ENCODE measurements around the gene PPM1D.

Gene PPM1D

DNA sequence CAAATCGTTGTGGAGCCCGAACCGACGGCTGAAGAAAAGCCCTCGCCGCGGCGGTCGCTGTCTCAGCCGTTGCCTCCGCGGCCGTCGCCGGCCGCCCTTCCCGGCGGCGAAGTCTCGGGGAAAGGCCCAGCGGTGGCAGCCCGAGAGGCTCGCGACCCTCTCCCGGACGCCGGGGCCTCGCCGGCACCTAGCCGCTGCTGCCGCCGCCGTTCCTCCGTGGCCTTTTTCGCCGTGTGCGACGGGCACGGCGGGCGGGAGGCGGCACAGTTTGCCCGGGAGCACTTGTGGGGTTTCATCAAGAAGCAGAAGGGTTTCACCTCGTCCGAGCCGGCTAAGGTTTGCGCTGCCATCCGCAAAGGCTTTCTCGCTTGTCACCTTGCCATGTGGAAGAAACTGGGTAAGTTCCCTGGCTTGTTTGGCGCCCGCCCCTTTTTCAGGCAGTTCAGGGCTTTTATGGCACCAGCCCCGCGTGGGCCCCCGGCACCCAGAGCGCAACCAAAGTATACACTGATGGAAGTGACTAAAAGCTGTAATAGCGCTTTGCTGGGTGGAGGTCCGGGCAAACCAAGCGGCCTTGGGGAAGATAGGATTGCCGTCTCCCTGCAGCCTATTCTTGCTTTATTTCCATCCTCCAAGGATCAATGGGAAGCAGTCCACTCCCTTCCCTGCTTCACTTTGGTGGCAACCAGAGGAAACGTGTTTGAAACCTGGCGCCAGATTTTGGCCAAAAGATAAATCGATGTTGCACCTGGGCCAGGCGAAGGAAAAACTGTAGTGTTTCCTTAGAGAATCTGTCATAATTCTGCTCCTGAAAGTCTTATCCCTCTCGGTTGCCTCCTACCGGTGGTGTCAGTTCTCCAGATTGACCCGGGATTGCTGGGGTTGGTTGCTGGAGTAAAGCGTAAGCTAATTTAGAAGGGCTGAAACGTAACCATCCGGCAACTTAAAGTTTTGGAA, 775 bp downstream of the PPM1D start:
- TF ChIP-seq, protein P1, sequence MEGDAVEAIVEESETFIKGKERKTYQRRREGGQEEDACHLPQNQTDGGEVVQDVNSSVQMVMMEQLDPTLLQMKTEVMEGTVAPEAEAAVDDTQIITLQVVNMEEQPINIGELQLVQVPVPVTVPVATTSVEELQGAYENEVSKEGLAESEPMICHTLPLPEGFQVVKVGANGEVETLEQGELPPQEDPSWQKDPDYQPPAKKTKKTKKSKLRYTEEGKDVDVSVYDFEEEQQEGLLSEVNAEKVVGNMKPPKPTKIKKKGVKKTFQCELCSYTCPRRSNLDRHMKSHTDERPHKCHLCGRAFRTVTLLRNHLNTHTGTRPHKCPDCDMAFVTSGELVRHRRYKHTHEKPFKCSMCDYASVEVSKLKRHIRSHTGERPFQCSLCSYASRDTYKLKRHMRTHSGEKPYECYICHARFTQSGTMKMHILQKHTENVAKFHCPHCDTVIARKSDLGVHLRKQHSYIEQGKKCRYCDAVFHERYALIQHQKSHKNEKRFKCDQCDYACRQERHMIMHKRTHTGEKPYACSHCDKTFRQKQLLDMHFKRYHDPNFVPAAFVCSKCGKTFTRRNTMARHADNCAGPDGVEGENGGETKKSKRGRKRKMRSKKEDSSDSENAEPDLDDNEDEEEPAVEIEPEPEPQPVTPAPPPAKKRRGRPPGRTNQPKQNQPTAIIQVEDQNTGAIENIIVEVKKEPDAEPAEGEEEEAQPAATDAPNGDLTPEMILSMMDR (IDR thresholded peaks at IDR 0.05; ENCODE audit: insufficient read depth, low read length, poor library complexity, severe bottlenecking): peak; percentile 66
- no peak for TF ChIP-seq EZH2phosphoT487 (conservative IDR thresholded peaks at IDR 0.05; ENCODE audit: low read length)
- peaks cover 57% of the 10 kb centered on the region for H3K79me2 ChIP-seq (ENCODE audit: insufficient read depth, low read length)
- H3K9me3 ChIP-seq (ENCODE audit: insufficient read depth, low read length): no peaks in the 10 kb centered on the region
- no peaks in the 10 kb centered on the region for H3K36me3 ChIP-seq (ENCODE audit: low read length)
- H3K9ac ChIP-seq (ENCODE audit: low read length): peak overlapping the region; percentile 93
- peak overlapping the region; percentile 69 for H3K4me2 ChIP-seq (ENCODE audit: low read depth, low read length, poor library complexity, severe bottlenecking)
- no peaks in the 10 kb centered on the region for H3K9me2 ChIP-seq (replicated peaks; ENCODE audit: insufficient read depth, low read length)
- H3K4me3 ChIP-seq (ENCODE audit: insufficient read depth, low read length, poor library complexity, severe bottlenecking): peak overlapping the region; percentile 99
- H4K20me1 ChIP-seq (ENCODE audit: low read depth, low read length): peaks cover 3% of the 10 kb centered on the region; the same call in 1 of the 2 replicates
- H3K27me3 ChIP-seq (ENCODE audit: low read length): no peaks in the 10 kb centered on the region
- H3K27ac ChIP-seq (ENCODE audit: low read depth, low read length): peak overlapping the region; percentile 79
- peak overlapping the region; percentile 65 for H2AFZ ChIP-seq (ENCODE audit: low read depth, low read length, severe bottlenecking)
- 0 out of 2 replicates have a peak, but pooled peaks cover 6% of the 10 kb centered on the region for H3F3A ChIP-seq (ENCODE audit: insufficient read depth)

DNA sequence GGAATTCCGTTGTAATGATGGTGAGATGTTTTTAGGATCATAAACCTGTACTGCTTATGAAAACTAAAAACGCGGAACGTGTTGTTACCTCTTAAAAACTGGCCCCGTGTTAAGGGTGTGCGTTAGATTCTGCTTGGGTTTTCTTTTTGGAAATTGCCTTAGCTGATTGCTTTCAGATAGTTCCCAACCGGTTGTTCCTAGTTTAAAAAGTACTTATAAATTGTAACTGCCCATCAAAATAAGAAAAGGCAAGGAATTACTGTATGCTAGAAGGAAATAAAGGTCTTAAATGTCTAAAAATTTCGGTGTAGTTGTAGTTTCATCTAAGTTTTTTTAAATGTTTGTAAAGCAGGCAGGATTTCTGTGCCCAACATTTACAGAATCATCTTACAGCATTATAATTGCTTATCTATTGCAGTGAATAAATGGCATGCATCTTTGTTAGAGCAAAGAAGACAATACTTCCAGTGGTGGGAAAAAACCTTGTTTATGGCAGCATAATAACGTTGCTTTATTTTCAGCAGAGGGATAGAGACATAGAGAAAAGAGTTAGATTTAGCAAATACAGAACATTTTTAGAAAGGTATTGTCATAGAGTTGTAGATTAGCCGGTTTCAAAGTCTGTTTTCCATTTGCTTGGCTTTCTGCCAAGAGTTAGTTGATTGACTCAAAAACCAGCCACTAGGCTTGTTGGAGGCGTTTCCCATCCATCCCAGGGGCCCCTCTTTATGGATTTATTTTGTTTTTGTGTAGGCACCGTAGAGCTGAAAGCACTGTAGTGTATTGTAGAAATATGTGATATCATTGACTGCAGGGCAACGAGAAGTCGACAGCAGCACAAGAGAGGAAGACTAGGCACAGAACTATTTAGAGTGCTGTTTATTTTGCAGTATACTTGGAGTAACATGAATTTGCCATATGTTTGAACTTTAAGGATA, 1.7 kb downstream of the PPM1D start:
- Histone ChIP-seq H3K9ac (ENCODE audit: low read length) (peak overlapping the region; percentile 93), H3K27me3 (ENCODE audit: low read length) (no peaks in the 10 kb centered on the region), H4K20me1 (ENCODE audit: low read depth, low read length) (peaks cover 3% of the 10 kb centered on the region; the same call in 1 of the 2 replicates), H3K4me3 (ENCODE audit: insufficient read depth, low read length, poor library complexity, severe bottlenecking) (peak overlapping the region; percentile 99), H3K9me2 (replicated peaks; ENCODE audit: insufficient read depth, low read length) (no peaks in the 10 kb centered on the region), H3K9me3 (ENCODE audit: insufficient read depth, low read length) (no peaks in the 10 kb centered on the region), H3K4me2 (ENCODE audit: low read depth, low read length, poor library complexity, severe bottlenecking) (peak overlapping the region; percentile 69), H3F3A (ENCODE audit: insufficient read depth) (0 out of 2 replicates have a peak, but pooled peaks cover 6% of the 10 kb centered on the region), H3K79me2 (ENCODE audit: insufficient read depth, low read length) (peaks cover 66% of the 10 kb centered on the region), H2AFZ (ENCODE audit: low read depth, low read length, severe bottlenecking) (peak overlapping the region; percentile 65), H3K36me3 (ENCODE audit: low read length) (no peaks in the 10 kb centered on the region), H3K27ac (ENCODE audit: low read depth, low read length) (peak overlapping the region; percentile 26)
- no peak for TF ChIP-seq EZH2phosphoT487 (conservative IDR thresholded peaks at IDR 0.05; ENCODE audit: low read length)
- TF ChIP-seq, protein P1 (IDR thresholded peaks at IDR 0.05; ENCODE audit: insufficient read depth, low read length, poor library complexity, severe bottlenecking): no peak

DNA sequence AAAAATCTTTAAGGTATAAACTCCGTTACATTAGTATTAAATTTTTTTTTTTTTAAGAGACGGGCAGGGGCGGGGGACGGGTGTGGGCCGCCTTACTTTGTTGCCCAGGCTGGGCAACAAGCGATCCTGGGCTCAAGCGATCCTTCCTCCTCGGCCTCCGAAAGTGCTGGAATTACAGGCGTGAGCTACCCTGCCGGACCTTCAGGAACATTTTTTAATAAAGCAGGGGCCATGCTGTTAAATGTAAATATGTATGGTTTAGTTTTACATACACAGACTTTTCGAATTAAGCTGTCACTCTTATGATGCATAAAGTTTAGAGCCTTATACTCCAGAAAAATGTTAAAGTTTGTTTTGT, 2.4 kb downstream of the PPM1D start:
- Histone ChIP-seq H3K4me3 (ENCODE audit: insufficient read depth, low read length, poor library complexity, severe bottlenecking) (peak overlapping the region; percentile 99), H3K27ac (ENCODE audit: low read depth, low read length) (no peak overlapping the region), H3K4me2 (ENCODE audit: low read depth, low read length, poor library complexity, severe bottlenecking) (peak overlapping the region; percentile 69), H3K79me2 (ENCODE audit: insufficient read depth, low read length) (peaks cover 73% of the 10 kb centered on the region), H3K36me3 (ENCODE audit: low read length) (no peaks in the 10 kb centered on the region), H3K9me2 (replicated peaks; ENCODE audit: insufficient read depth, low read length) (no peaks in the 10 kb centered on the region), H3K27me3 (ENCODE audit: low read length) (no peaks in the 10 kb centered on the region), H4K20me1 (ENCODE audit: low read depth, low read length) (peaks cover 3% of the 10 kb centered on the region; the same call in 1 of the 2 replicates), H3F3A (ENCODE audit: insufficient read depth) (0 out of 2 replicates have a peak, but pooled peaks cover 6% of the 10 kb centered on the region), H2AFZ (ENCODE audit: low read depth, low read length, severe bottlenecking) (no peak overlapping the region), H3K9ac (ENCODE audit: low read length) (peak overlapping the region; percentile 93), H3K9me3 (ENCODE audit: insufficient read depth, low read length) (no peaks in the 10 kb centered on the region)
- TF ChIP-seq, protein P1 (IDR thresholded peaks at IDR 0.05; ENCODE audit: insufficient read depth, low read length, poor library complexity, severe bottlenecking): no peak
- no peak for TF ChIP-seq EZH2phosphoT487 (conservative IDR thresholded peaks at IDR 0.05; ENCODE audit: low read length)
